Measurements from ENCODE around the gene ZDHHC7. TPM values are rescaled to one million over a fixed set of nuclear protein-coding genes. Genes with fewer than 3 reads are reported as not detected.
"Not testable (repeated sequence)": the region's sequence is repeated elsewhere in the genome, so short reads cannot be mapped to it uniquely, and the experiment has no call there.

The ZDHHC7 gene
- total RNA-seq, 2 donors from 2014 or later = 64.6 TPM

GRCh38 chr16:84940670-84941551, 70.4 kb downstream of the ZDHHC7 start:
- Histone ChIP-seq H3K4me3 (no peak overlapping the region), H3K27ac (peak overlapping the region in 1 of 2 donors; percentile 2), H3K27me3 (replicated peaks; ENCODE audit: insufficient read depth) (no peaks in the 10 kb centered on the region), H3K36me3 (no peaks in the 10 kb centered on the region), H3K9me3 (no peaks in the 10 kb centered on the region), H3K4me1 (replicated peaks) (no peaks in the 10 kb centered on the region)
- TF ChIP-seq POLR2AphosphoS5 (IDR thresholded peaks at IDR 0.05) (no peak), POLR2A (IDR thresholded peaks at IDR 0.05) (no peak), CTCF (IDR thresholded peaks at IDR 0.05) (no peak)
- DNase-seq (ENCODE audit: low spot score) = no peak
- intact Hi-C loops (cut with DNase I) = no loop called here
- WGBS = 84% methylated on average over 36 of the region's 41 CpGs

- H3K27me3 ChIP-seq (replicated peaks; ENCODE audit: insufficient read depth); H3K27ac ChIP-seq; DNase-seq (ENCODE audit: low spot score); H3K4me1 ChIP-seq (replicated peaks); intact Hi-C loops (cut with DNase I); H3K9me3 ChIP-seq; H3K36me3 ChIP-seq; H3K4me3 ChIP-seq: not testable (repeated sequence)
- WGBS = 84% methylated on average over 6 of the region's 6 CpGs
Observed at GRCh38 chr16:84938616-84939015, 72.7 kb downstream of the ZDHHC7 start.

DNA sequence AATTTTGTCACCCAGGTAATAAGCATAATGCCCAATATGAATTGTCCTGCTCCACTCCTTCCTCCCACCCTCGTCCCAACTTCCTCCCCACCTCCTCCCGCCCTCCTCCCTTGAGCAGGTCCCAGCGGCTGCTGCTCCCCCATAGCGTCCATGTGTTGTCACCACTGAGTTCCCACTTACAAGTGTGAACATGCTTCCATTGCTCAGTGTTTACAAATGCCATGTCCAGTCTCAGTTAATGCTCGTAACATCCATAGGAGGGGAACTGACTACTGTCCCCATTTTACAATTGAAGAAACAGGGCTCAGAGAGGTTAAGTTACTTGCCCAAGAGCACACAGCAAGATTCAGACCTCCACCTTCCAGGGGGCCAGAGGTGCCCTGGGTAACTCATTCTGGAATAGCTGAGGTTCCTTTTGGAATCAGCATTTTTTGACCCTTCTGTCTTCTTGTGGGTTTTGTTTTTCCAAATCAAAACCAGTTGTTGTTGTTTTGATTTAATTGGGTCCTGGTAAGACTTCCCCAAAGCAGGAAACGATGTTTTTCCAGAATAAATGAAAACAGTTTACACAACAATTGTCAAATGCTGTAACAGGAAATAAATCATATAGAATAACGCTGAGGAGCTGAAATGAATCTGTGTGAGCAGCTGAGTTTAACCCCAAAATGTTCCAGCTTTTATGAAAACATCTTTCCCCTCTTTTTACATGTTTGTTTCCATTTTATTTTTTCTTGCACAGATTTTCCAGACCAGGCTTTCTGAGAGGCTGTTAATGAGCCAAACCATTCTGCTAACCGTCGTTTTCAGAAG, 73.9 kb downstream of the ZDHHC7 start:
- no peaks in the 10 kb centered on the region for H3K36me3 ChIP-seq
- DNase-seq (ENCODE audit: low spot score) = no peak
- intact Hi-C loops (cut with DNase I) = no loop called here
- H3K4me3 ChIP-seq = no peak overlapping the region
- no peaks in the 10 kb centered on the region for H3K27me3 ChIP-seq (replicated peaks; ENCODE audit: insufficient read depth)
- TF ChIP-seq CTCF (IDR thresholded peaks at IDR 0.05) (no peak), POLR2AphosphoS5 (IDR thresholded peaks at IDR 0.05) (no peak), POLR2A (IDR thresholded peaks at IDR 0.05) (no peak)
- no peaks in the 10 kb centered on the region for H3K9me3 ChIP-seq
- no peak overlapping the region for H3K27ac ChIP-seq
- WGBS = 45% methylated on average over 9 of the region's 9 CpGs
- no peaks in the 10 kb centered on the region for H3K4me1 ChIP-seq (replicated peaks)

GRCh38 chr16:84933774-84934631, 77.3 kb downstream of the ZDHHC7 start:
- Histone ChIP-seq H3K4me3 (no peak overlapping the region), H3K4me1 (replicated peaks) (no peaks in the 10 kb centered on the region), H3K27me3 (replicated peaks; ENCODE audit: insufficient read depth) (no peaks in the 10 kb centered on the region), H3K36me3 (no peaks in the 10 kb centered on the region), H3K27ac (peak overlapping the region; percentile 57 to 66), H3K9me3 (no peaks in the 10 kb centered on the region)
- intact Hi-C loops (cut with DNase I) = no loop called here
- 71% methylated on average over 29 of the region's 29 CpGs for WGBS
- no peak for TF ChIP-seq POLR2AphosphoS5 (IDR thresholded peaks at IDR 0.05)
- TF ChIP-seq CTCF (IDR thresholded peaks at IDR 0.05) = no peak
- no peak for TF ChIP-seq POLR2A (IDR thresholded peaks at IDR 0.05)
- DNase-seq (ENCODE audit: low spot score) = no peak

- TF ChIP-seq CTCF (IDR thresholded peaks at IDR 0.05) (no peak), POLR2AphosphoS5 (IDR thresholded peaks at IDR 0.05) (no peak), POLR2A (IDR thresholded peaks at IDR 0.05) (no peak)
- intact Hi-C loops (cut with DNase I) = no loop called here
- Histone ChIP-seq H3K27me3 (replicated peaks; ENCODE audit: insufficient read depth) (no peaks in the 10 kb centered on the region), H3K36me3 (no peaks in the 10 kb centered on the region), H3K27ac (peak overlapping the region in 1 of 2 donors; percentile 57), H3K4me3 (no peak overlapping the region), H3K4me1 (replicated peaks) (no peaks in the 10 kb centered on the region), H3K9me3 (no peaks in the 10 kb centered on the region)
- WGBS = 88% methylated on average over 5 of the region's 5 CpGs
- no peak for DNase-seq (ENCODE audit: low spot score)
Observed at GRCh38 chr16:84932681-84933080, 78.7 kb downstream of the ZDHHC7 start.
